DMS79 (cell line): Measurements from ENCODE around the gene FAR1.
"Not testable (repeated sequence)": the region's sequence is repeated elsewhere in the genome, so short reads cannot be mapped to it uniquely, and the experiment has no call there.

Experiments
- DNase-seq: peaks from one replicate; lab custom pipeline; 2025; lab: John Stamatoyannopoulos, UW

FAR1 gene

GRCh38 chr11:13718394-13718793 lies 49.9 kb downstream of the FAR1 start:
- no peak for DNase-seq

- DNase-seq = no peak
Measured at GRCh38 chr11:13720940-13721339, 52.5 kb downstream of the FAR1 start.

GRCh38 chr11:13721760-13722159 lies 53.3 kb downstream of the FAR1 start:
- DNase-seq = no peak

- no peak for DNase-seq
Measured at GRCh38 chr11:13726456-13726855, 58.0 kb downstream of the FAR1 start.

GRCh38 chr11:13728076-13728475 lies 59.6 kb downstream of the FAR1 start:
- DNase-seq = no peak

- no peak for DNase-seq
Measured at GRCh38 chr11:13734530-13734929, 66.1 kb downstream of the FAR1 start.

- no peak for DNase-seq
Measured at GRCh38 chr11:13745165-13745564, 76.7 kb downstream of the FAR1 start.

- not testable (repeated sequence) for DNase-seq
Measured at GRCh38 chr11:13753316-13753715, 84.8 kb downstream of the FAR1 start.

GRCh38 chr11:13759050-13759449 lies 90.6 kb downstream of the FAR1 start:
- DNase-seq = no peak

- DNase-seq = no peak
Measured at GRCh38 chr11:13760115-13760514, 91.6 kb downstream of the FAR1 start.

- no peak for DNase-seq
Measured at GRCh38 chr11:13761250-13761649, 92.8 kb downstream of the FAR1 start.

- no peak for DNase-seq
Measured at GRCh38 chr11:13761716-13762115, 93.2 kb downstream of the FAR1 start.

GRCh38 chr11:13762718-13763117 lies 94.2 kb downstream of the FAR1 start:
- no peak for DNase-seq

GRCh38 chr11:13763341-13763740 lies 94.9 kb downstream of the FAR1 start:
- DNase-seq = no peak

- no peak for DNase-seq
Measured at GRCh38 chr11:13765886-13766285, 97.4 kb downstream of the FAR1 start.

- DNase-seq = no peak
Measured at GRCh38 chr11:13767471-13767870, 99.0 kb downstream of the FAR1 start.

- DNase-seq = no peak
Measured at GRCh38 chr11:13769188-13769587, 100.7 kb downstream of the FAR1 start.

GRCh38 chr11:13771151-13771550 lies 102.7 kb downstream of the FAR1 start:
- no peak for DNase-seq

- DNase-seq = peak; percentile 27
Measured at GRCh38 chr11:13772223-13773046, 104.0 kb downstream of the FAR1 start.

- no peak for DNase-seq
Measured at GRCh38 chr11:13775471-13775870, 107.0 kb downstream of the FAR1 start.

GRCh38 chr11:13776134-13776815 lies 107.8 kb downstream of the FAR1 start:
- no peak for DNase-seq

GRCh38 chr11:13777341-13777985 lies 109.0 kb downstream of the FAR1 start:
- no peak for DNase-seq

- DNase-seq = no peak
Measured at GRCh38 chr11:13778345-13778744, 109.9 kb downstream of the FAR1 start.
